ENCODE data around the gene BCL2A1.

DNA sequence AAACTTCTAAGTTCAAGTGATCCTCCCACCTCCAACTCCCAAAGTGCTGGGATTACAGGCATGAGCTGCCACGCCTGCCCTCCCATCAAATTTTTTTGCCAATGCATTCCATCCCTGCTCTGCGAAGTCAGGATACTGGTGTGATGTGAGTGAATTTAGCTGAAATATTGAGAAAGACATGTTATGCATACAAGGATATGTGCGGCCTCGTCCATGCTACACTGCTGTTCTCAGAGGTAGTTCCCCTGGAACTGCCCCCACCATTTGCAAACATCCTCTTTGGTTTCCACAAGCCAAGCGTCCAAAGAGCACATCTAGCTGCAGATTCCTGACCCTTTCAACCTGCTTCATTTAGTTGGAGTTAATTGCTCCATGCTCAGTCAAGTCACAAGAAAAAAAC, 36.5 kb upstream of the BCL2A1 start:
- TF ChIP-seq CTCF (conservative IDR thresholded peaks at IDR 0.05 in 1 of 2, IDR thresholded peaks at IDR 0.05 in 1 of 2; ENCODE audit: low read depth in 1 of 2, low read length in 2 of 2) (no peak), EZH2 (IDR thresholded peaks at IDR 0.05; ENCODE audit: low read length, missing control alignments) (no peak)

Measured in fibroblast of lung (primary cell).